Epithelial cell of proximal tubule (primary cell): ENCODE results near the gene RPS6KA4. TPM values are rescaled to one million over a fixed set of nuclear protein-coding genes. Genes with fewer than 3 reads are reported as not detected.

Source experiments
- DNase-seq: peaks from one replicate; pipeline ENCODE4 v3.0.0-alpha.2; 2011; ENCODE audit warnings: low read depth
- H3K4me3 ChIP-seq: 2 replicates; pipeline ENCODE4 v1.5.1; 2011; ENCODE audit warnings: low read depth, mild to moderate bottlenecking, low read length
- CTCF ChIP-seq: conservative IDR thresholded peaks from 2 replicates; pipeline ENCODE4 v1.5.1; 2012; ENCODE audit warnings: low read depth, mild to moderate bottlenecking, low read length
- total RNA-seq: library from RNA; depleted of rRNA; stranded (reverse); fragments of >200 nt; gene quantifications from 2 replicates; pipeline ENCODE4 v1.2.3, GENCODE V29; 2015

Gene RPS6KA4
- total RNA-seq, 1 donor from 2014 or later = 37.1 TPM

GRCh38 chr11:64419818-64420485 lies 61.0 kb downstream of the RPS6KA4 start:
- DNase-seq = no peak
- TF ChIP-seq CTCF = no peak
- no peak overlapping the region for H3K4me3 ChIP-seq

Other genes with a start within 250 kb of the RPS6KA4 start
- gene MACROD1, start 193.0 kb upstream of the RPS6KA4 start, total RNA-seq = 18.7 and 27.8 TPM in 2 replicates
- 275 and 315 TPM in 2 replicates for gene STIP1, start 173.0 kb upstream of the RPS6KA4 start, total RNA-seq
- gene FERMT3, start 152.4 kb upstream of the RPS6KA4 start, total RNA-seq = 0.29 and 2.8 TPM in 2 replicates
- 63.3 and 98.1 TPM in 2 replicates for gene TRPT1, start 133.0 kb upstream of the RPS6KA4 start, total RNA-seq
- gene NUDT22, start 132.9 kb upstream of the RPS6KA4 start, total RNA-seq = 69.2 and 91.9 TPM in 2 replicates
- 12.5 and 17.6 TPM in 2 replicates for gene DNAJC4, start 128.6 kb upstream of the RPS6KA4 start, total RNA-seq
- 15.6 and 25.7 TPM in 2 replicates for gene VEGFB, start 124.6 kb upstream of the RPS6KA4 start, total RNA-seq
- 72.6 and 184 TPM in 2 replicates for gene FKBP2, start 118.1 kb upstream of the RPS6KA4 start, total RNA-seq
- gene PPP1R14B, start 112.2 kb upstream of the RPS6KA4 start, total RNA-seq = 674 and 753 TPM in 2 replicates
- gene PLCB3, start 107.6 kb upstream of the RPS6KA4 start, total RNA-seq = 42.8 and 43.5 TPM in 2 replicates
- 113 and 156 TPM in 2 replicates for gene BAD, start 74.5 kb upstream of the RPS6KA4 start, total RNA-seq
- gene GPR137, start 73.3 kb upstream of the RPS6KA4 start, total RNA-seq = 16.3 and 24.8 TPM in 2 replicates
- gene KCNK4, start 67.9 kb upstream of the RPS6KA4 start, total RNA-seq = 0.51 TPM in 1 of 2 replicates, not detected in the other
- gene CATSPERZ, start 58.8 kb upstream of the RPS6KA4 start, total RNA-seq = not detected in 2 replicates
- 47.2 and 61.9 TPM in 2 replicates for gene ESRRA, start 53.6 kb upstream of the RPS6KA4 start, total RNA-seq
- gene TRMT112, start 41.6 kb upstream of the RPS6KA4 start, total RNA-seq = 359 and 470 TPM in 2 replicates
- gene PRDX5, start 41.0 kb upstream of the RPS6KA4 start, total RNA-seq = 284 and 357 TPM in 2 replicates
- 2.5 and 4.8 TPM in 2 replicates for gene CCDC88B, start 19.0 kb upstream of the RPS6KA4 start, total RNA-seq
- gene SLC22A11, start 196.8 kb downstream of the RPS6KA4 start, total RNA-seq = 0.06 TPM in 1 of 2 replicates, not detected in the other
- gene SLC22A12, start 232.1 kb downstream of the RPS6KA4 start, total RNA-seq = not detected in 2 replicates